Stomach smooth muscle (tissue), 2 donors: ENCODE results near the gene USP54.

Source experiments
- H3K27ac ChIP-seq: one replicate; pipeline ENCODE4 v1.7.0; 2013; ENCODE audit warnings: mild to moderate bottlenecking, low read length, inconsistent platforms
- H3K27me3 ChIP-seq, 2 donors: one replicate each; pipeline ENCODE4 v1.7.0; 2013; ENCODE audit warnings: low read length in 2 of 2; ENCODE audit not compliant: insufficient read depth in 2 of 2, control insufficient read depth in 1 of 2
- H3K36me3 ChIP-seq, 2 donors: one replicate each; pipeline ENCODE4 v1.7.0; 2013; ENCODE audit warnings: low read length in 2 of 2; ENCODE audit not compliant: control insufficient read depth in 2 of 2, insufficient read depth in 2 of 2
- H3K4me1 ChIP-seq: one replicate; pipeline ENCODE4 v1.7.0; 2013; ENCODE audit warnings: low read length; ENCODE audit not compliant: control insufficient read depth, insufficient read depth
- H3K4me3 ChIP-seq, 2 donors: one replicate each; pipeline ENCODE4 v1.7.0; 2013; ENCODE audit warnings: low read length in 2 of 2
- H3K9ac ChIP-seq, 2 donors: one replicate each; pipeline ENCODE4 v1.7.0; 2013; ENCODE audit warnings: low read length in 2 of 2, mild to moderate bottlenecking in 1 of 2
- H3K9me3 ChIP-seq, 2 donors: one replicate each; pipeline ENCODE4 v1.7.0; 2013; ENCODE audit warnings: low read length in 2 of 2; ENCODE audit not compliant: control insufficient read depth in 2 of 2
- donor health status: healthy.
- donor health status: Pancreatic carcinoma.

USP54 gene, protein sequence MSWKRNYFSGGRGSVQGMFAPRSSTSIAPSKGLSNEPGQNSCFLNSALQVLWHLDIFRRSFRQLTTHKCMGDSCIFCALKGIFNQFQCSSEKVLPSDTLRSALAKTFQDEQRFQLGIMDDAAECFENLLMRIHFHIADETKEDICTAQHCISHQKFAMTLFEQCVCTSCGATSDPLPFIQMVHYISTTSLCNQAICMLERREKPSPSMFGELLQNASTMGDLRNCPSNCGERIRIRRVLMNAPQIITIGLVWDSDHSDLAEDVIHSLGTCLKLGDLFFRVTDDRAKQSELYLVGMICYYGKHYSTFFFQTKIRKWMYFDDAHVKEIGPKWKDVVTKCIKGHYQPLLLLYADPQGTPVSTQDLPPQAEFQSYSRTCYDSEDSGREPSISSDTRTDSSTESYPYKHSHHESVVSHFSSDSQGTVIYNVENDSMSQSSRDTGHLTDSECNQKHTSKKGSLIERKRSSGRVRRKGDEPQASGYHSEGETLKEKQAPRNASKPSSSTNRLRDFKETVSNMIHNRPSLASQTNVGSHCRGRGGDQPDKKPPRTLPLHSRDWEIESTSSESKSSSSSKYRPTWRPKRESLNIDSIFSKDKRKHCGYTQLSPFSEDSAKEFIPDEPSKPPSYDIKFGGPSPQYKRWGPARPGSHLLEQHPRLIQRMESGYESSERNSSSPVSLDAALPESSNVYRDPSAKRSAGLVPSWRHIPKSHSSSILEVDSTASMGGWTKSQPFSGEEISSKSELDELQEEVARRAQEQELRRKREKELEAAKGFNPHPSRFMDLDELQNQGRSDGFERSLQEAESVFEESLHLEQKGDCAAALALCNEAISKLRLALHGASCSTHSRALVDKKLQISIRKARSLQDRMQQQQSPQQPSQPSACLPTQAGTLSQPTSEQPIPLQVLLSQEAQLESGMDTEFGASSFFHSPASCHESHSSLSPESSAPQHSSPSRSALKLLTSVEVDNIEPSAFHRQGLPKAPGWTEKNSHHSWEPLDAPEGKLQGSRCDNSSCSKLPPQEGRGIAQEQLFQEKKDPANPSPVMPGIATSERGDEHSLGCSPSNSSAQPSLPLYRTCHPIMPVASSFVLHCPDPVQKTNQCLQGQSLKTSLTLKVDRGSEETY (N-terminal part only)

DNA sequence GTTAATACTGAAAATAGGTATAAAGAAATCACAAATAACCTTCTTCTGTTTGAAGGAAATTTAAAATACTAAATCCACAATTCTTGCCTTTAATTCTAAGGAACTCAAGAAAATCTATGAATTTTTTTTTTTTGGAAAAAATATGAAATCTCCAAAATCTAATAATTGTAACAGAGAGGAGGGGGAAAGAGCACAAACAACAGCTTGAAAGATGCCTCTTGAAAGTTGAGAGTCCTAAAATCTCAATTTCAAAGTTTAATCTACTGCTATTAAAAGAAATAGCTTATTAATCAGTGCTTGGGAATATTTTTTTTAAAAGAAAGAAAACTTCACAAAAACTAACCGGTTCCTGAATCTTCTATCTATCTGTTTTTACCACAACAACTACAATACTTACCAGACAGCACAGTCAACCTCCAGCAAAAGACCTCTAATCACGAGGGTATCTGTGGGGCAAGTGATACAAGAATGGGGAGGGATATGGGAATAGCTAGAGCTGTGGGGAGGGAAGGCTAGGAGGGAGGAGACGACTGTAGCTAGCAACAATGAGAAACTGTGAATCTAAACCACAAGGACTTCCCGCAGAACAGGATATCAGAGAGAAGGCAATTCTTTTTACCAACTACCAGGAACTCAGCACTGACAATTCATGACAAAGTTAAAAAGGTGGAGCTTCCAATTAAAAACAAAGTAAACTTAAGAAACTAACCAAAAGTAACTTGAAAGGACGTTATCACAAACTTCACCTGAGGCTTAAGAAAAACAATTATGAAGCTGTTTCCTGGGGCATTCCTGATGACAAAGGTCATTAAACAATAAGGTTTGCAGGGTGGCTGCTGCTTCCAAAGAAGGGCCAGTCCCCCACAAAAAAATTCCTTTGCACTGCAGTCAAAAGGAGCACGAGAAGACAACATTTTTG lies at the start of gene USP54:
Gene USP54, minus strand, starts transcription at position 462 of the 919 bp plus-strand sequence. CDS start 15,684 bp downstream, outside the sequence.
- no peaks in the 10 kb centered on the region for H3K36me3 ChIP-seq
- H3K9ac ChIP-seq: no peak within 1 kb of the TSS
- no peak within 1 kb of the TSS for H3K27ac ChIP-seq
- no peaks in the 10 kb centered on the region for H3K9me3 ChIP-seq
- H3K4me1 ChIP-seq: no peaks in the 10 kb centered on the region
- H3K27me3 ChIP-seq: no peaks in the 10 kb centered on the region
- peak within 1 kb of the TSS in 1 of 2 donors; percentile 31 for H3K4me3 ChIP-seq

DNA sequence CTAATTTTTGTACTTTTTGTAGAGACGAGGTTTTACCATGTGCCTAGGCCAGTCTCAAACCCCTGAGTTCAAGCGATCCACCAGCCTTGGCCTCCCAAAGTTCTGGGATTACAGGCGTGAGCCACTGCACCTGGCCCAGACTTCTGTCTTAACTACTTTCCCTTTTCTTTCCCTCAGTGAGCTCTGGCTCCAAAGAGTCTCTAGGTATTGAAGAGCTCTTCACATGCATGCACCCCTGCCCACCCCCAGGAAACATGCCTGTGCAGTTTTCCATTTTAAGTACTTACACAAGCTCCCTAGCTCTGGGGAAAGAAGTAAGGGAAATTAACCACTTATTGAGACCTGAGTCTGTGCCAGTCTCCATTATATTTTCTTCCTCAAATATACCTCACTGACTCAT lies 48.1 kb upstream of the USP54 start:
- no peaks in the 10 kb centered on the region for H3K9me3 ChIP-seq
- H3K9ac ChIP-seq: no peak overlapping the region
- H3K4me3 ChIP-seq: no peak overlapping the region
- H3K36me3 ChIP-seq: no peaks in the 10 kb centered on the region
- H3K4me1 ChIP-seq: no peaks in the 10 kb centered on the region
- no peak overlapping the region for H3K27ac ChIP-seq
- peaks cover 0 to 2% of the 10 kb centered on the region in 2 donors for H3K27me3 ChIP-seq

DNA sequence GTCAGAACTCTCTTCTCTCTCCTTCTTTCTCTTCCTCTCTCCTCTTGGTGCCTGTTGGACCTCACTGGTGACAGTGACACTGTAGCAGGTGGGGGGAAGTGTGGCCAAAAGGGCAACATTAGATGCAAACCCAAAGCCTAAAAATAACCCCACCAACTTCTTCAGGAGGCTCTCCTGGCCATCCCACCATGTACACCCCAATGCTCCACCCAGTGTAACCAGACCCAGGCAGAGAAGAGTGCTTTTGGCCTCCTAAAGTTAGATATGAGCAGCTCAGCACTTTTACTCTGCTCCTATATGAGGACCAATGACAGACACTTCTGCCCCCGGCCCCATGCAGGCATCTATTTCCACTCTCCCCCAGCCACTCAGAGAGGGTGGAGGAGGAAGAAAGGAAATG lies 44.6 kb upstream of the USP54 start:
- Histone ChIP-seq H3K9ac (no peak overlapping the region), H3K36me3 (no peaks in the 10 kb centered on the region), H3K4me3 (no peak overlapping the region), H3K4me1 (no peaks in the 10 kb centered on the region), H3K27me3 (peaks cover 0 to 2% of the 10 kb centered on the region in 2 donors), H3K27ac (no peak overlapping the region), H3K9me3 (no peaks in the 10 kb centered on the region)

DNA sequence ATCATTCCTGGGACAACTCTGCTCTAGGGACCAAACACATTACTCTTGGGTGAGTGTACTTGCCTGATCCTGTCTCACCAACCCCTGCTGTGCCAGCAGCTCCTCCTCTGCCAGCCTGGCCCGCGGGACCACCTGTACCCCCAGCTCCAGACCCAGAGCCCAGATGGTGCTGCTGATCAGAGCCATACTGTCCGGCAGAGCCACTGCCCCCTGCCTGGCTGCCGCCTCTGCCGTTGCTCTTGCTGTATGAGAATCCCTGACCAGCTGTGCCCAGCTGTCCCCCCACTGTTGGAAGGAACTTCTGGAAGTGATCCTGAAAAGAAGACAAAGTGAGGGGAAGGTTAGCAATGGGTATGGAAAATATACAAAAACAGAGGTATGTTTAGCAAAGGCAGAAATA lies 43.3 kb upstream of the USP54 start:
- Histone ChIP-seq H3K27ac (no peak overlapping the region), H3K27me3 (no peaks in the 10 kb centered on the region), H3K36me3 (no peaks in the 10 kb centered on the region), H3K4me1 (no peaks in the 10 kb centered on the region), H3K9ac (no peak overlapping the region), H3K9me3 (no peaks in the 10 kb centered on the region), H3K4me3 (no peak overlapping the region)

DNA sequence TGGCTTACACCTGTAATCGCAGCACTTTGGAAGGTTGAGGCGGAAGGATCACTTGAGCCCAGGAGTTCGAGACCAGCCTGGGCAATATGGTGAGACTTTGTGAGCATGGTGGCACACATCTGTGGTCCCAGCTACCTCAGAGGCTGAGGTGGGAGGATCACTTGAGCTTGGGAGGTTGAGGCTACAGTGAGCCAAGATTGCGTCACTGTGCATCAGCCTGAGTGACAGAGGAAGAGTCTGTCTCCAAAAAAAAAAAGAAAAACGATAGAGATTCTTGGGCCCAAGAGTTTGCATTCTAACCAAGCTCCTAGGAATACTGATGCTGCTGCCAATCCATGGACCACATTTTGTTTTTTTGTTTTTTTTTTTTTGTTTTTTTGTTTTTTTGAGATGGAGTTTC lies 38.0 kb upstream of the USP54 start:
- Histone ChIP-seq H3K27me3 (no peaks in the 10 kb centered on the region), H3K27ac (no peak overlapping the region), H3K36me3 (no peaks in the 10 kb centered on the region), H3K9me3 (no peaks in the 10 kb centered on the region), H3K4me1 (peaks cover 5% of the 10 kb centered on the region), H3K9ac (no peak overlapping the region), H3K4me3 (no peak overlapping the region)

DNA sequence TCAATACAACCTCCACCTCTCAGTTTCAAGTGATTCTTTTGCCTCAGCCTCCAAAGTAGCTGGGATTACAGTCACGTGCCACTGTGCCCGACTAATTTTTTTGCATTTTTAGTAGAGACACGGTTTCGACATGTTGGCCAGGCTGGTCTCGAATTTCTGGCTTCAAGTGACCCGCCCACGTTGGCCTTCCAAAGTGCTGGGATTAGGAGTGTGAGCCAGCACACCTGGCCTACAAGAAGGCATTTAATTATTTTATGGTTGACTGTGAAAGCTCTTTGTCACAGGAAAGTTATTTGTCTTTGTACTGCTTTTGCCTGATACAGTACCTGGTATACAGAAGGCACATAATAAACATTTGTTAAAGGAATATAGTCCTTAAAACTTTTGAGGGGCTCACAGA lies 37.3 kb upstream of the USP54 start:
- no peak overlapping the region for H3K9ac ChIP-seq
- H3K36me3 ChIP-seq: no peaks in the 10 kb centered on the region
- no peaks in the 10 kb centered on the region for H3K9me3 ChIP-seq
- H3K27ac ChIP-seq: no peak overlapping the region
- no peak overlapping the region for H3K4me3 ChIP-seq
- peaks cover 5% of the 10 kb centered on the region for H3K4me1 ChIP-seq
- no peaks in the 10 kb centered on the region for H3K27me3 ChIP-seq

DNA sequence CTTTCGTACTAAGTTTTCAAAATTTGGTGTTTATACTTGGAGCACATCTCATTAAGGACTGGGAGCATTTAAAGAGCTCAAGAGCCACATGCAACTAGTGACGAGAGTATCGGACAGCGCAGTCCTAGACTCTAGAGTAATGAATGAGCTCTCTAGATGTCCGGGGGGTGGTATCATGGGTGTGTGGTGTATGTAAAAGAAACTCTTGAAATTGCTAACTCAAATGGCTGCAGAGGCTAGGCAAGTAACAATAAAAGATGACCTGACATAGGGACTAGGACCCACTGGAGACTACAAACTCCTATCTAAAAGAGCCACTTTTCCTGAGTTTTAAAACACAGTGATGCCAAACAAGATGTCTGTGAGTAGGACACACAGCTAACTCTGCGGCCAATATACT lies 36.2 kb upstream of the USP54 start:
- Histone ChIP-seq H3K9me3 (no peaks in the 10 kb centered on the region), H3K4me1 (peaks cover 5% of the 10 kb centered on the region), H3K4me3 (no peak overlapping the region), H3K27ac (no peak overlapping the region), H3K27me3 (no peaks in the 10 kb centered on the region), H3K36me3 (no peaks in the 10 kb centered on the region), H3K9ac (no peak overlapping the region)

DNA sequence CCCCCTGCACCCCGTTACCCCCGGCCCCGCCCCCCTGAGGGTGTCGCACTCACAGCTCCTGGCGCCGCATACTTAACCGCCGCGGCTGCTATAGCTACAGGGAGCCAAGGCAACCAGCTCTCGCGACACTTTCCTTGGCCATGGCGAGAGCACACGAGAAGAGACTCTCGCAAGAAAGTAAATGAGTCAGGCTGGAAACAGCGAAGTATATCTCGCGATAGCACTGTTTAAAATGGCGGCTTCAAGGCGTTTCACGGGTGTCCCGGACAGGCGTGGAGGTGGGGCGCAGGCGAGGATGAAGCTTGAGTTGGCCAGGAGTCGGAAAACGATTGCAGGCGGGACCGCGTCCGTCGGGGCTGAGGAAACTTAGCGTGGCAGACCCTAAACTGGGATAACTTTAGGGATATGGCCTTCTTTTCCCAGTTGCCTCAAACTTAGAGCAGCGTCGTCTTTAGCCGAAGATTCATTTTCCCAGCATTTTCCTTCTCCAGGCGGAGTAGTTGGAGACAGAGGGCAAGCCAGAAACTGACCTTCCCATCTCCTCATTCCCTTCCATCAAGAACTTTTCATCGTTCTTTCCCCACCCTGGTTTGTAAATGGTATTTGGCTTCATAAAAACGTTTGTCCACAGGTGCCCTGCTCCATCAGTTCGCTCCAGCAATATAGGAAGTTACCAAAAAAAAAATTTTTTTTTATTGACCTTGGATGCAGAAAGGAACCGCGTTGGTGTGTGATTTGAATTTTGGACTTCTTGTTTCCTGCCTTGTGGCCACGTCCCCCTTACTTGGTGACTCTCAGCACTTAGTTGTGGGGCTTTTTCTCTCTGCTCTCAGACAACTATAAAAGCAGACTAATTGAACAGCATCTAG lies 35.0 kb upstream of the USP54 start:
- Histone ChIP-seq H3K9me3 (no peaks in the 10 kb centered on the region), H3K9ac (peak overlapping the region; percentile 98), H3K36me3 (no peaks in the 10 kb centered on the region), H3K4me1 (peaks cover 5% of the 10 kb centered on the region), H3K27ac (peak overlapping the region; percentile 88), H3K27me3 (no peaks in the 10 kb centered on the region), H3K4me3 (peak overlapping the region; percentile 92 to 98)

DNA sequence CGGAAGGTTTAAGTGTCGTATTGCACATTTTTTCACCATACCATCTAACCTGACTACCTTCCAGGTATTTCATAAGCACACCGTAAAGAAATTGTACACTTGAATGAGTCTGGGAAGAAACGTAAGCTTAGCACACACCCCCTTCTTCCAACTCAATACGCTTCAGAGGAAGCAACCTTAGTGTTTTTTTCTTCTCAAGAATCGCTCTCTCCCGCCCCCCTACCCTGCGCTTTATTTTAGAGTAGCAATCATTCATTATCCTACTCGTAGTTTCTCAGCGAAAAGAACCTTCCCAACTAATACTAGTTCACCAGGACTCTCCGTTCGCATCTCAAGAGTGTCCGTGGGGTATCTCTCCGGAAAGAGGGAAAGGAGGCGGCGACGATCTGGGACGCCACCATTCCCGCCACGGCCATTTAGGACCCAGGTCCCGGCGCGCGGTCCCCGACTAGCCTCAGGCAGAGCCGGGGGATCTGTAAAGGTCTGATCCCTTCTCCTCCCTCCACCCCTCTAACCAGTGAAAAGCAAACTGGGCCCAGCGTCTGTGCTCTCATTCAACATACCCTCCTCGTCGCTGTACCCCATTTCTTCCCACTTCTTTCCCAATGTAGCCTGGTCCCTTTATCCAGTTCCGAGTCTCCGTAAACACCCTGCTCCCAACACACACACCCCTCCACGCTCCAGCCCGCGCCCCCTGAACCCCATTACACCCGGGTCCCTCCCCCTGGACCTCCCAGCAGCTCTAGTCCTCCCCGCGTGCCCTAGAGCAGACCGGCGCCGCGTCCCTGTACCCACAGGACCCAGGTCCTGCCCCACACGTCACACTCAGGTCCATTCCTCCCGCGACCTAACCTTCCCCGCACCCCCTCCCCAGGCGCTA lies 34.1 kb upstream of the USP54 start:
- Histone ChIP-seq H3K9me3 (no peaks in the 10 kb centered on the region), H3K4me1 (peaks cover 5% of the 10 kb centered on the region), H3K27me3 (no peaks in the 10 kb centered on the region), H3K9ac (peak overlapping the region; percentile 85 to 90), H3K36me3 (no peaks in the 10 kb centered on the region), H3K4me3 (peak overlapping the region; percentile 92 to 98), H3K27ac (peak overlapping the region; percentile 55)
